IMR-90 (cell line): ENCODE data around the gene TBX3. TPM values are rescaled to one million over a fixed set of nuclear protein-coding genes. Genes with fewer than 3 reads are reported as not detected.

ENCODE experiments used
- ELK1 ChIP-seq: fragments of 150-350 bp; IDR thresholded peaks from 2 replicates; pipeline ENCODE4 v1.6.1; 2016; ENCODE audit warnings: low read depth, mild to moderate bottlenecking, low read length, moderate library complexity, borderline replicate concordance
- MXI1 ChIP-seq: IDR thresholded peaks from 2 replicates; pipeline ENCODE4 v1.6.1; 2012; ENCODE audit warnings: low read depth, mild to moderate bottlenecking, low read length, moderate library complexity, borderline replicate concordance
- POLR2A ChIP-seq: IDR thresholded peaks from 2 replicates; pipeline ENCODE4 v1.6.1; 2012; ENCODE audit warnings: mild to moderate bottlenecking, low read depth, low read length
- RAD21 ChIP-seq: IDR thresholded peaks from 2 replicates; pipeline ENCODE4 v1.6.1; 2012; ENCODE audit warnings: low read length, improper control_type of control experiment
- RCOR1 ChIP-seq: IDR thresholded peaks from 2 replicates; pipeline ENCODE4 v1.6.1; 2012; ENCODE audit warnings: mild to moderate bottlenecking, low read length, improper control_type of control experiment; ENCODE audit not compliant: insufficient replicate concordance
- polyA plus RNA-seq, 3 experiments: library from polyadenylated mRNA; depleted of rRNA; stranded (reverse); fragments of >200 nt; gene quantifications; 2 replicates each; pipeline ENCODE4 v1.2.3, GENCODE V29; 2012; ENCODE audit warnings: low replicate concordance in 1 of 3
- total RNA-seq: library from RNA; depleted of rRNA; stranded (reverse); fragments of >200 nt; gene quantifications from 2 replicates; pipeline ENCODE4 v1.2.3, GENCODE V29; 2012

Gene TBX3
- total and polyA plus RNA-seq, 2 of the 4 experiments (the other 2 are of a cell fraction): 15.8 to 44.9 TPM

GRCh38 chr12:114732426-114733030, 48.6 kb upstream of the TBX3 start (continued):
- TF ChIP-seq ELK1 (no peak), POLR2A (no peak), RCOR1 (no peak), RAD21 (no peak), MXI1 (no peak)
